Cardiac septum (tissue), 1 donor: ENCODE data around the gene GTF3C4. TPM values are rescaled to one million over a fixed set of nuclear protein-coding genes. Genes with fewer than 3 reads are reported as not detected.

Experiments
- DNase-seq: peaks from one replicate; pipeline ENCODE4 v3.0.0-alpha.2; 2020; ENCODE audit warnings: low spot score
- intact Hi-C: fragments of 100-400 bp; cut with DNase I; formaldehyde crosslinking; loops from one replicate; pipeline ENCODE4 v1.14.0; 2022
- total RNA-seq: library from RNA; stranded (reverse); fragmentation: NEBNext Ultra II Directional; extraction: Animal tissue kit (Norgen Biotek cat#: 25700); gene quantifications from one replicate; pipeline ENCODE4 v1.2.1, GENCODE V29; 2021
- donor health status: DM: no; HTN: no; CAD: no.

GTF3C4 gene
- total RNA-seq, 1 donor from 2014 or later = 8.5 TPM

- intact Hi-C loops = no loop called here
Measured at GRCh38 chr9:132726576-132727130, 56.4 kb downstream of the GTF3C4 start.

GRCh38 chr9:132728071-132728470 is 57.8 kb downstream of the GTF3C4 start:
- peak; percentile 61 for DNase-seq
- intact Hi-C loops = no loop called here

More at GRCh38 chr9:132726576-132727130, 56.4 kb downstream of the GTF3C4 start:
- DNase-seq = no peak

GRCh38 chr9:132728497-132728896 is 58.2 kb downstream of the GTF3C4 start:
- no peak for DNase-seq
- intact Hi-C loops = no loop called here

GRCh38 chr9:132729235-132729890 is 59.1 kb downstream of the GTF3C4 start:
- peak; percentile 7 for DNase-seq
- intact Hi-C loops = no loop called here

DNA sequence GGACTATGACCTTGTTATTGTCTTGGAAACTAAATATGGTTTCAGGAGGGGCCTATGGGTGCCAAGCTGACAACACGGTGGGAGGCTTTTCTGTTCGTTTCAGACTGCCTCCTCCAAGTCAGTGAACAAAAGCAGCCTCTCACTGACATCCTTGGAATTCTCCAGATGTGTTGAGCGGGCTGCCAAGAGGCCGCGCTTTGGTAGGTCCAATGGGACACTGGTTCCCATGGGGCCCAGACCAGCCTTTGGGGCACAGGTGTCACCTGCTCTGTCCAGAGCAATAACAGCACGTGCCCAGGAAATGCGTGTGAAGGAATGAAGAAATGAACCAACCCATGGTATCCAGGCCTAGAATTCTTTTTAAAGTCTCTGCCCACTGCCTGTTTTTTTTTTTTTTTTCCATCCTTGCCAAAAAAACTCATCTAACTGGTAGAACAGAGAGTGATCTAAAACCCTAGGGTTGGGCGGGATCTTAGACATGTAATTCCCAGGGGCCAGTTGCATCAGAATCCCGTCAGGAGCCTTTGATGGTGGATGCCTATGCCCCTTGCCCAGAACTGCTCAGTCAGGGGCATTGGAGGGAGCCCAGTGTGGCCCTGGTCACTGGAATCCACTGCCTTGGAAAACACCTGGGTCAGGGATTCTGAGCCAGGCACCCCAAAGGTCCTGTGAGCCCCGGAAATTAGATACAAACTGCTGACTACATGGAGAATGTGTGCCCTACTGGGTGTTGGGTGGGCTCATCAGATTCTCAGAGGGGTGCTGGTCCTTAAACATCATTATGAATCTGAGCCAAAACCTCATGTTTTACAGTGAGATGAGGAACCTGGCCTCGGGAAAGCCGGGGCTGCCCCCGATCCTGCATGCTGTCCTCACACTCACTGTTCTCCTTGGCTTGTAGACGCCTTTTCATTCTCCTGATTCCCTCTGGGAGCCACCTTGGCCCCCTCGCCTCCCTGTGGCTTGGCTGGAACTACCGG is 60.1 kb downstream of the GTF3C4 start:
- intact Hi-C loops = no loop called here
- DNase-seq = peak; percentile 55

- intact Hi-C loops = no loop called here
Measured at GRCh38 chr9:132731230-132731629, 61.0 kb downstream of the GTF3C4 start.

GRCh38 chr9:132732326-132733259 is 62.3 kb downstream of the GTF3C4 start:
- peak; percentile 29 for DNase-seq
- intact Hi-C loops = no loop called here

More at GRCh38 chr9:132731230-132731629, 61.0 kb downstream of the GTF3C4 start:
- DNase-seq = peak; percentile 22

- intact Hi-C loops = no loop called here
- DNase-seq = peak; percentile 55
Measured at GRCh38 chr9:132733260-132733815, 63.1 kb downstream of the GTF3C4 start.

- peak; percentile 39 for DNase-seq
- intact Hi-C loops = no loop called here
Measured at GRCh38 chr9:132739710-132740310, 69.5 kb downstream of the GTF3C4 start.

GRCh38 chr9:132740526-132741309 is 70.5 kb downstream of the GTF3C4 start:
- DNase-seq = peak; percentile 36
- intact Hi-C loops = no loop called here

- intact Hi-C loops = no loop called here
- peak; percentile 54 for DNase-seq
Measured at GRCh38 chr9:132742821-132743311, 72.6 kb downstream of the GTF3C4 start.

DNA sequence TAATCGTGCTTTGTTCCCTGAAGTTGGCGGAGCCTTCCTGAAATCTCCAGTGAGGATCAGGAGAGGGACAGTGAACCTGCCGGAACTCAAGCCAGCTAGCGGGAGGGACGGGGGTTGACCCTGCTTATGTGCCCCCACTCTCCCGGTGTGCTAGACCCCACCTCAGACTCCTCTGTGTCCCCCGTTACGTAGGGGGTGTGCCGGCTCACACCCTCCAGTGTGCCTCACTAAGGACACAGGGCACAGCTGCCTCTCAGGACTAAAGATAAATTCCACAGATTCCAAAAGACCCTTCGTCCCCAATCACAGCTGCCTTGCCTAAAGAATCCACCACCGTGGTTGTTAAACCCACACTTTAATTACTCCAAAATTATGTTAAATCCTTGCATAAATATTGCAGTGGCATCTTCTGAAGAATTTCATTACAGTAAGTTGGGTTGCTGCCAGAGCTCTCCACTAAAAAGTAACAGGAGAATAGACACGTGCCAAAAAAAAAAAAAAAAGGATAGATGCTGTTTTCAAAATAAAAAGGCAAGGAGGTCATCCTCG is 73.7 kb downstream of the GTF3C4 start:
- intact Hi-C loops = no loop called here
- DNase-seq = peak; percentile 7

Other genes with a start within 250 kb of the GTF3C4 start
- not detected for gene BARHL1, start 87.9 kb upstream of the GTF3C4 start, total RNA-seq
- 5.7 TPM for gene DDX31, start 481 bp upstream of the GTF3C4 start, total RNA-seq
- gene AK8, start 207.8 kb downstream of the GTF3C4 start, total RNA-seq = 0.13 TPM
- gene SPACA9, start 208.4 kb downstream of the GTF3C4 start, total RNA-seq = 5.4 TPM